ENCODE measurements around the gene OVOL1. TPM values are rescaled to one million over a fixed set of nuclear protein-coding genes. Genes with fewer than 3 reads are reported as not detected.
A peak's percentile ranks its signal among the peaks of the same experiment; 100 is the strongest.

Gene OVOL1
- total and polyA plus RNA-seq, 2 of the 8 experiments (the other 6 are each of a cell fraction or from before 2014, with no cell fraction given): 2.6 to 3.4 TPM

- H2BK15ac ChIP-seq (ENCODE audit: low read length): no peak overlapping the region
- peak in 1 of 2 experiments; percentile 82 for DNase-seq (ENCODE audit: low read depth in 1 of 2, low spot score in 2 of 2)
- H3K18ac ChIP-seq (ENCODE audit: extremely low read depth, low read length): peak overlapping the region; percentile 19; the same call in 1 of the 2 replicates
- H3K4me3 ChIP-seq (ENCODE audit: extremely low read depth in 1 of 4, insufficient read depth in 2 of 4, low read depth in 3 of 4, low read length in 4 of 4): peak overlapping the region; percentile 9 to 89 (median 32); a peak in 7 of 8 replicates
- peaks cover 1 to 19% of the 10 kb centered on the region in 2 experiments for H4K20me1 ChIP-seq (replicated peaks in 1 of 2; ENCODE audit: control insufficient read depth in 1 of 2, insufficient read depth in 2 of 2, low read length in 2 of 2)
- peaks cover 13 to 36% (median 32%) of the 10 kb centered on the region in 4 experiments for H3K27me3 ChIP-seq (replicated peaks in 1 of 4; ENCODE audit: control insufficient read depth in 3 of 4, extremely low read depth in 1 of 4, insufficient read depth in 3 of 4, low read length in 3 of 4)
- H2AK5ac ChIP-seq (ENCODE audit: low read depth, low read length): no peak overlapping the region
- H3K23ac ChIP-seq (ENCODE audit: insufficient read length): no peak overlapping the region
- FAIRE-seq: no peak
- H2BK20ac ChIP-seq (ENCODE audit: low read length): no peak overlapping the region
- H3K23me2 ChIP-seq (ENCODE audit: low read depth, low read length): peaks cover 7% of the 10 kb centered on the region; the same call in 1 of the 2 replicates
- 20% methylated on average over 39 of the region's 83 CpGs; no CpG with 5 or more reads in 1 of the 2 experiments for WGBS, 2 experiments (ENCODE audit: extremely low coverage in 1 of 2, insufficient coverage in 1 of 2, insufficient read length in 1 of 2, insufficient replicate concordance in 2 of 2, low coverage in 1 of 2, low lambda C conversion rate in 2 of 2, missing lambda C conversion rate in 1 of 2)
- H3K9me3 ChIP-seq (ENCODE audit: insufficient read depth in 2 of 2, low read depth in 1 of 2, low read length in 1 of 2): no peaks in the 10 kb centered on the region
- ChIA-PET CTCF (ENCODE audit: partially characterized antibody) (interaction anchor here (1.1 to 13.2 kb wide), 17 partner anchors 11 to 496 kb away, joined by 3 to 347 read pairs (median 20); partner anchors contain the start of genes CCDC85B, FIBP, RNASEH2C and SNX32), POLR2A (ENCODE audit: partially characterized antibody) (interaction anchor here (0.9 to 2.3 kb wide), 7 partner anchors 16 to 78 kb away, joined by 3 to 9 read pairs (median 5); partner anchors contain the start of genes CFL1, MUS81 and SNX32)
- H2BK120ac ChIP-seq (replicated peaks; ENCODE audit: low read depth, low read length): no peak overlapping the region
- 0 out of 2 replicates have a peak, but pooled peaks cover 2% of the 10 kb centered on the region for H3K79me1 ChIP-seq (ENCODE audit: low read depth, low read length)
- no peak overlapping the region for H3K9ac ChIP-seq (replicated peaks in 1 of 4; ENCODE audit: extremely low read depth in 1 of 4, low read depth in 3 of 4, low read length in 3 of 4)
- peaks cover 0 to 11% (median 0%) of the 10 kb centered on the region in 4 experiments; a peak in 3 of 8 replicates for H3K36me3 ChIP-seq (ENCODE audit: control insufficient read depth in 2 of 4, insufficient read depth in 4 of 4, low read length in 3 of 4)
- no peak overlapping the region for H3K14ac ChIP-seq (ENCODE audit: insufficient read length)
- H4K8ac ChIP-seq (ENCODE audit: extremely low read depth, insufficient read depth, low read length): peak overlapping the region; percentile 88; the same call in 1 of the 2 replicates
- H3K4me2 ChIP-seq (ENCODE audit: insufficient read depth in 1 of 2, low read depth in 2 of 2, low read length in 2 of 2): peak overlapping the region; percentile 29 to 80
- H3K56ac ChIP-seq (replicated peaks; ENCODE audit: insufficient read length, low read depth, low read length): no peak overlapping the region
- H3K27ac ChIP-seq (ENCODE audit: low read depth, low read length): no peak overlapping the region
- no peak overlapping the region for H3K4ac ChIP-seq (replicated peaks; ENCODE audit: insufficient read length, low read depth, low read length)
- peak overlapping the region; percentile 39; the same call in 1 of the 2 replicates for H2BK12ac ChIP-seq (ENCODE audit: low read depth, low read length)
- H4K91ac ChIP-seq (replicated peaks; ENCODE audit: insufficient read length, low read length): peak overlapping the region; percentile 85
- H2AFZ ChIP-seq (ENCODE audit: low read length): no peak overlapping the region
- H3K79me2 ChIP-seq (ENCODE audit: control insufficient read depth in 1 of 2, insufficient read depth in 2 of 2, low read length in 2 of 2): no peaks in the 10 kb centered on the region
- no peak overlapping the region for H2BK5ac ChIP-seq (ENCODE audit: low read depth, low read length)
- peaks cover 0 to 20% (median 7%) of the 10 kb centered on the region in 4 experiments; a peak in 6 of 7 replicates for H3K4me1 ChIP-seq (replicated peaks in 1 of 4; ENCODE audit: control insufficient read depth in 3 of 4, insufficient read depth in 4 of 4, low read length in 3 of 4)
- peak overlapping the region; percentile 10 for H4K5ac ChIP-seq (ENCODE audit: insufficient read length, low read depth, low read length)
- TF ChIP-seq TAF7 (optimal IDR thresholded peaks at IDR 0.05; ENCODE audit: borderline replicate concordance, low read depth, low read length) (peak; percentile 25), BRCA1 (IDR thresholded peaks at IDR 0.05; ENCODE audit: low read depth, low read length) (no peak), FOSL1 (IDR thresholded peaks at IDR 0.05; ENCODE audit: insufficient read depth, low read depth, low read length) (no peak), SRF (IDR thresholded peaks at IDR 0.05; ENCODE audit: low read depth, low read length) (no peak), TBP (IDR thresholded peaks at IDR 0.05; ENCODE audit: low read depth, low read length) (peak; percentile 35; the same call in 1 of the 2 replicates), ZNF274 (IDR thresholded peaks at IDR 0.05; ENCODE audit: borderline replicate concordance, extremely low read depth, low read length) (no peak), RNF2 (IDR thresholded peaks at IDR 0.05; ENCODE audit: borderline replicate concordance, low read depth, low read length, missing control alignments, poor library complexity, severe bottlenecking) (peak; percentile 38)
These were observed 5.5 kb upstream of the OVOL1 start for GRCh38 chr11:65781152-65781961.
